ENCODE measurements around the gene FOLR3.
"Not testable (repeated sequence)": the region's sequence is repeated elsewhere in the genome, so short reads cannot be mapped to it uniquely, and the experiment has no call there.

The FOLR3 gene

DNA sequence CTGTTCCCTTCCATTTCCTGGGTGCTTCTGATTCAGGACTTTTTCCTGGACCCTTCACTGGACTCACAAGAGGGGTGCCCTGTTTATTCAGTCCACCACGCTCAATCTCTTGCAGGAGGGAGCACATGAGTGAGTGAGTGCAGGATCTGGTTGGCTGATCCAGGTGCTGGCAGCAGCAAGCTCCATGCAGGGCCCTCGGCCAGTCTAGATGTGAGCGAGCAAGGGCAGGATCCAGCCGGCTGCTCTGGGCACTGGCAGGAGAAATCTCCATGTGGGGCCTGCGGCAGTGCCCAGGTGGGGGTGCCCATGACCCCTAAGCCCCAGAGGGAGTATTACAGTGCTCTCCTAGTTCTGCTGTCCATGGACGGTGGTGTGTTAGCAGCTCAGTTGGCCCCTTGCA lies 11.5 kb upstream of the FOLR3 start:
- DNase-seq = no peak

DNA sequence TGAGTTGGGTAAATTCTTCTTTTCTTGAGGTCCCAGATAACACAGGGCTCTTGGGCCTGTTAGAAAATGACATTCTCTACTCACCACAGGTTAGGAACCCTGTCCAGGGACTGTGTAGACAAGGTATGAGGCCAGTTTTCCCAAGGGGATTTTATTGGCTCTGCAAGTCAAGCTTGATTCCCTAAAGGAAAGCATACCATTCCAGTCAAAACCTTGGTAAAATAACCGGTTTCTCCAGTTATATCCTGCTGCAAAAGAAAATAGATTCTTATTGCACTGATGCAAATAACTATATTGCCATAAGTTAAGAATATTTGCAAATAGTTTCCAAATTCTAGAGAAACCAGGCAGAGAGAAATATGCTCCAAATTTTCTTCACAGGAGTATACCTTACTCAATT lies 9.6 kb upstream of the FOLR3 start:
- DNase-seq = no peak

DNA sequence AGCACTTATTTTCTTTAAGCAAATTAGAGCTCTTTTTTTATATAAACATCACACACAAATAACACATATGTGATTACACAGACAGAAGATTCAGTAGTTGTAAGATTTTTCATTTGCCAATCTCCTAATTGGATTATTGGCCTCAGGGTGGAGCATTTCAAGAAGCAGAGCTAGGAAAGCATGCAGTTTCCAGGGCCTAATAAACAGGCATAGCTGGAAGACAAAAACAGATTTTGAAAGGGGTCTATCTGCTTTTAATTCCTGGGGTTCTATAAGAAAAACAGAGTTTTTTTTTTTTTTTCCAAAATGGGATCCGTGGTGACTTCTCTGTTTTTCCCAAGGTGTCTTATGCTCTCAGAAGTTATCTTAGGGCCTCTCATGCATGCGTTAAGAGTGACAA lies 7.6 kb upstream of the FOLR3 start:
- DNase-seq = no peak

DNA sequence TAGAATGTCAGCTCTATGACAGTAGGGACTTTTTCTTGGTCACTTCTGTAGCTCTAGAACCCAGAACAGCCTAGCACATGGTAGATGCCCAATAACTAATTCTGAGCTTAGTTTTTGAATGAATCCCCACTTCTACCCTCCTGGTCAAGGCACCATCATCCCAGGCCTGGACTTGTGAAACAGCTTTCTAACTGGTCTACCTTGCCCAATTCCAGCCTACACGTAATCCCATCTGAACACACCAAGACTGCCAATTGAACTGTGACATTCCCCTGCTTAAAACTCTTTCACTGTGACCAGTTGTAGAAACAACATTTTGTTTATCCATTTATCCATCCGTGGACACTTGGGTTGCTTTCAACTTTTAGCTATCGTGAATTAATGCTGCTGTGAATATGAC lies 6.1 kb upstream of the FOLR3 start:
- no peak for DNase-seq

DNA sequence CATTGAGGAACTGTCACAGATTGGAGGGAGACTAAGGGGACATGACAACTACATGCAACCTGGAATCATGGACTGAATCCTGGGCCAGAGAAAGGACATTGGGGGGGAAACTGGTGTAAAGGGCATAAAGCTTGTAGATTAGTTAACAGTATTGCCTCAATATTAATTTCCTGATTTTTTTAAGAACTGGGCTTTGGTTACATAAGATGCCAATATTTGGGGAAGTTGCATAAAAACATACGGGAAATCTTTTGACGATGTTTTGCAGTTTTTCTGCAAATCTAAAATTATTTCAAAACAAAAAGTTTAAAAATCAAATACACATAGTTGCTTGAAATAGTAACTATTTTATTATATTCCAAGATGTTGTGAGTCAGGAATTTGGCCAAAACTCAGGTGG lies 2.9 kb upstream of the FOLR3 start:
- DNase-seq = no peak

DNA sequence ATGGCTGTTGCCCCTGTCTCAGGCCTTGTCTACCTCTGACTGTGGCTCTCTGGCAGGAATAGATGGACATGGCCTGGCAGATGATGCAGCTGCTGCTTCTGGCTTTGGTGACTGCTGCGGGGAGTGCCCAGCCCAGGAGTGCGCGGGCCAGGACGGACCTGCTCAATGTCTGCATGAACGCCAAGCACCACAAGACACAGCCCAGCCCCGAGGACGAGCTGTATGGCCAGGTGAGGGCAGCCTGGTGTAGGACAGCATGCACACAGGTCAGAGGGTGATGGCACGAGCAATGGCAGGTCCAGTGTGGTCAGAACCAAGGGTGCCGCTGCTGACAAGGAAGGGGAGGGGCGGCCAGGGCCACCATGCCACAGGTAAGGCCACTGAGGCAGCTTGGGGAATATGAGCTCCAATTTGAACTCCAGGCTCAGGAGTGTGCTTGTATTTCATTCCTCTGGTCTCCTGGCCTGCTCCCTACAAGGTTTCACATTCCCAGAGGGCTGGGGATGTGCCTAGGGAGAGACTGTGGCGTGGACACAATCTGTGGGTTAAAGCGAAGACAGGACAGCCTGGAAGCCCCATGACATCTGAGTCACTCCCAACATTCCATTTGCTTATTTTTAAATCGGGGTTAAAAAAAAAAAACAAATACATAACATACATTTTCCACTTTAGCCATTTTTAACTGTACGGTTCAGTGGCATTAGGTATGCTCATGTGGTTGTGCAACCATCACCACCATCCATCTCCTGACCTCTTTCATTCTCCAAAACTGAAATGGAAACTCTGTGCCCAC lies 562 bp downstream of the FOLR3 start:
- no peak for DNase-seq

DNA sequence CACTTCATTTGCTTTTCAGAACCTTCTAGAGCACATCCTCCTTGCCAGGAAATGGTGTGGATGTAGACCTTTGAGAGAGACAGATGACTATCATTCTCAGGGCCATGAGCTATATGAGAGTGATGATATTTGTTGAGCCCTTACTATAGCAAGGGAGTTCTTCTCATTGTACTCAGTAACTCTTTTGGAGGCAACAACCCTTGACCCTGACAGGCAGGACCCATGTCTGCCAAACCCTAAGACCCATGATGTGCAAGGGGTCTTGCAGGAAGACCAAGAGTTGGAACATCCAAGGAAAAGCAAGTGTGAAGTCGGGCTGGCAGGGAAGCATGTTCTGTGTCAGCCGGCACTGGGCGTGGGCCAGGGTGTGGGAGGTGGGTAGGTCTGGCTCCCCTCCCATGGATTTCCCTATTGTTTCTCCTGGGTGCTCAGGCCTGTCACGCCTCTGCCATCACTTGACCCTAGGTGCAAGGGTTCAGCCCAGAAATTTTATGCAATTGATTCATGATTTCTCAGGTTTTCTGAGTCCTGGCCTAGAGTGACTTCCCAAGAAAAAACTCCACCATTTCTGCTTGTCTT lies 1.2 kb downstream of the FOLR3 start:
- DNase-seq = no peak

DNA sequence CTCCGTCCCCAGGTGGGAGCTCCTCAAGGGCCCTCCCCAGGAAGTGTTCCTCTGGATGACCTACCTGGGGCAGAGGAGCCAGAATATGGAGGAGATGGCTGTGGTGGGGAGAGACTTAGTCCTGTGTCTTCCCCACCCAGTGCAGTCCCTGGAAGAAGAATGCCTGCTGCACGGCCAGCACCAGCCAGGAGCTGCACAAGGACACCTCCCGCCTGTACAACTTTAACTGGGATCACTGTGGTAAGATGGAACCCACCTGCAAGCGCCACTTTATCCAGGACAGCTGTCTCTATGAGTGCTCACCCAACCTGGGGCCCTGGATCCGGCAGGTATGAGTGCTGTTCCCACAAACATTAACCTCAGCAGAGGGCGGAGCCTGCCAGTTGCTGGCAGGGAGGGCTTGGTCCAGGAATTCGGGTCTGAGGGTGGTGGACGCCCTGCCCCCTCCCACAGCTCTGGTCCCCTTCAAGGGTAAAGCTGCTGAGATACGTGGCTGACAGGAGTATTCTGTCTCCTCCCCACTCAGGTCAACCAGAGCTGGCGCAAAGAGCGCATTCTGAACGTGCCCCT lies 3.4 kb downstream of the FOLR3 start:
- DNase-seq = no peak

DNA sequence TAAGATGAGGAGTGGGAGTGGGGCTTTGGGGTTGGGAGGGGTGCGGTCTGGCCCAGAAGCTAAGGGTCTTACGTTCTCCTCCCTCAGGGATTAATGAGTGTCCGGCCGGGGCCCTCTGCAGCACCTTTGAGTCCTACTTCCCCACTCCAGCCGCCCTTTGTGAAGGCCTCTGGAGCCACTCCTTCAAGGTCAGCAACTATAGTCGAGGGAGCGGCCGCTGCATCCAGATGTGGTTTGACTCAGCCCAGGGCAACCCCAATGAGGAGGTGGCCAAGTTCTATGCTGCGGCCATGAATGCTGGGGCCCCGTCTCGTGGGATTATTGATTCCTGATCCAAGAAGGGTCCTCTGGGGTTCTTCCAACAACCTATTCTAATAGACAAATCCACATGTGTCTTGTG lies 4.0 kb downstream of the FOLR3 start:
- no peak for DNase-seq

DNA sequence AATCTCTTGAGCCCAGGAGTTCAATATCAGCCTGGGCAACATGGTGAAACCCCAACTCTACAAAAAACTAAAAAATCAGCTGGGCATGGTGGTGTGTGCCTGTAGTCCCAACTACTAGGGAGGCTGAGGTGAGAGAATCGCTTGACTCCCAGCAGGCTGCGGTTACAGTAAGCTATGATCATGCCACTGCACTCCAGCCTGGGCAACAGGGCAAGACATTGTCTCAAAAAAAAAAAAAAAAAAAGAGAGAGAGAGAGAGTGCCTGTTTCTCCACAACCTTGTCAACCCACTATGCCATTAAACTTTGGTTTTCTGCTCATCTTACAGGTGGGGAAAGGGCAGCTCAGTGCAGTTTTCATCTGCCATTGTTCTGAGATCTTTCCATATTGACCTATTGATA lies 5.1 kb downstream of the FOLR3 start:
- no peak for DNase-seq

DNA sequence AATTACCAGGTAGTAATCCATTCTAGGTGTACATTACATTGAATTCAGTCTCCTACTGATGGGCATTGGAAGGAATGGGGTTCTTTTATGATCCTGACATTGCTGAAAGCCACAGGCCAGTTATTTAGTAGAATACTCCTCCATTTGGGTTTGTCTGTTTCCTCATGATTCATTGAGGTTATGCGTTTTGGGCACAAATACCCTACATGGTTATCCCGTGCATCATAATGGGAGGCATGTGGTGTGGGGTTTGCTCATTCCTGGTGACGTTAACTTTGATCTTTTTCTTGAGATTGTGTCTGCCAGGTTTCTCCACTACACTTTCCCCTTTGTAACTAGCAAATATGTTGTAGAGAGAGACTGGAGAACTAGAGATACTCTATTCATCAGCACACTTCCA lies 5.5 kb downstream of the FOLR3 start:
- DNase-seq = no peak

DNA sequence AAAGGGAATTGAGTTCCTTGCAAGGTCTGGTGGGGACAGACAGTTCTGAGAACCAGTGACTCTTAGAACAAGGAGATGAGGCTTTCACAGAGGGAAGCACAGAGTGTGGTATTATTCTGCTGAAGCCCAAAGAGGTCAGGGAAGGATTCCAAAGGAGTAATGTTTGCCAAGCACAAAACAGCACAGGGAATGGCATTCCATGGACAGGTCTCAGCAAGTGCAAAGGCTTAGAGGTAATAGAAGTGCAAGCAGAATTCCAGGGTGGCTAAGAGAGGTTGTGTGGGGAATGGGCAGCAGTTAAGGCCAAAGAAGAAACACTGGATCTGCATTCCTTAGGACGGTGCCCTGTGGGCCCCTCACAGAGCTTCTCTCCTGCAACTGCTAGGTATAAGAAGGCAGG lies 6.6 kb downstream of the FOLR3 start:
- DNase-seq = not testable (repeated sequence)

DNA sequence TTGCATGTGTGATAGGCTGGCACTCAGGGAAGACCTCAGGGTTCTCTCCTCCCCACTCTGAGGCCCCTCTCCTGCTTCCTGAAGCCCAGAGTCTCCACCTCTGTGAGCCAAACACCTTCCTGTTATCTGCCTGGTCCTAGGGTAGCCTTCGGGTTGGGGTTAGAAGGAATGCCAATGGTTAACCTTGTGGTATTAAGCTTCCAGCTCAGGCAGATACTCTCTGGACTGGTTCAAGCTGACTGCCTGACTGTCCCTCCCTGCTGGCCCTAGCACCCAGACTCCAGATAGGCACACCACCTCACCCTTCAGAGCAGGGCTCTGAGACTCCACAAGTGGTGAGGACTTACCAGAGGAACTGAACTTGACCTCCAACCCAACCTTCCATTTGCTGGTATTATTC lies 7.0 kb downstream of the FOLR3 start:
- not testable (repeated sequence) for DNase-seq

DNA sequence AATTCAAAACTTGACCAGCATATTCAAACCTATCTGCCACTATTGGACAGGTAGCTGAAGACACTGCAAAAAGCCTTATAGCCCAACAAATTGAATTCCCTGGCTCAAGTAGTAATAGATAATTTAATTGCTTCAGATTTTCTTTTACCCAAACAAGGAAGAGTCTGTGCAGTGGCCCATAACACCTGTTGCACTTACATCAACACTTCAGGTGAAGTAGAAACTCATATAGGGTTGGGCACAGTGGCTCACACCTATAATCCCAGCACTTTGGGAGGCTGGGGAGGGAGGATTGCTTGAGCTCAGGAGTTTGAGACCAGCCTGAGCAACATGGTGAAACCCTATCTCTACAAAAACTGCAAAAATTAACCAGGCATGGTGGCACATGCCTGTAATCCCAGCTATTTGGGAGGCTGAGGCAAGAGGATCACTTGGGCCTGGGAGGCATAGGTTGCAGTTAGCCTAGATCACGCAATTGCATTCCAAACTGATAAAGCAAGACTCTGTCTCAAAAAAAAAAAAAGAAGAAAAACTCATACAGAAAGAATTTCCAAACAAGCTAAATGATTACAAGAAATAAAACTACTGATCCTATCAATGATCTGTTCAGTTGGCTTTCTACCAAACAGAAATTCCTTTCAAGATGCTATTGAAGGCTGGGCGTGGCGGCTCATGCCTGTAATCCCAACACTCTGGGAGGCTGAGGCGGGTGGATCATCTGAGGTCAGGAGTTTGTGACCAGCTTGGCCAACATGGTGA lies 9.5 kb downstream of the FOLR3 start:
- no peak for DNase-seq

DNA sequence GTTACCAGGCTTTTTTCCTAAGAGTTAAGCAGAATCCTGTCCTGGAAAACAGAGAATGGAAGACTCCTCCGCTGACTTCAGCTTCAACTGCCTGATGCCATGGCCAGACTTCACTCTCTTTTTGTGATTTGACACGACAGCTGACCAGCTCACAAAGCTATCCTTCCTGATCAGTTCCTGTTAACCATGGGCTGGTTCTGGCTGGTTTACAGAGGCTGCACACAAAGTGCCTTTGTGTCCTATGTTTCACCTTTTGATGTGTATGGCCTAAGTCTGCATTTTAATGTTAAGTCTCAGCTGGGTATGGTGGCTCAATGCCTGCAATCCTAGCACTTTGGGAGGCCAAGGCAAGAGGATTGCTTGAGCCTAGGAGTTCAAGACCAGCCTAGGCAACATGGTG lies 11.1 kb downstream of the FOLR3 start:
- DNase-seq = no peak

DNA sequence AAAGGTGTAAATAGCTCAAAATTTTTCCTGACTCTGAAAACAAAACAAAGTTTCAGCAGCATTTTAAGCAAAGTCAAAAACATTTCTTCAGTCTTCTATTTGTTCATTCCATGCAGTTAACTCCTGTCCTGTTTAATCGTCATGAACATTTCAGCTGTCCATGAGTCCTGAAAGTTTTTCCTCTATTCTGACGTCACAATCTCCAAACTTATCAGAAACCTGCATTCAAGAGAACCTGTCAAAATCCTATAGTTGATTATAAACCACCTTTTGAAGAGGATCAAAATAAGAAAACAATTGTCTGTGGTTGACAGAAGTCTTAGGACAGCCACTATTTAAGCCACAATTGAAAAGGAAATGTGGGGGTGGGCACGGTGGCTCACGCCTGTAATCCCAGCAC lies 15.4 kb downstream of the FOLR3 start:
- DNase-seq = no peak

DNA sequence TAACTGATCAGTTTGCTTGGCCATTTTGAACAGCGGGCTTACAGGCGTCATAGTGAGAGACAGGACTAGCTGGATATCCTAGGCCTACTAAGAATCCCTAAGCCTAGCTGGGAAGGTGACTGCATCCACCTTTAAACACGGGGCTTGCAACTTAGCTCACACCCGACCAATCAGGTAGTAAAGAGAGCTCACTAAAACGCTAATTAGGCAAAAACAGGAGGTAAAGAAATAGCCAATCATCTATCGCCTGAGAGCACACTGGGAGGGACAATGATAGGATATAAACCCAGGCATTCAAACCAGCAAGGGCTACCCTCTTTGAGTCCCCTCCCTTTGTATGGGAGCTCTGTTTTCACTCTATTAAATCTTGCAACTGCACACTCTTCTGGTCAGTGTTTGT lies 18.3 kb downstream of the FOLR3 start:
- DNase-seq = not testable (repeated sequence)

DNA sequence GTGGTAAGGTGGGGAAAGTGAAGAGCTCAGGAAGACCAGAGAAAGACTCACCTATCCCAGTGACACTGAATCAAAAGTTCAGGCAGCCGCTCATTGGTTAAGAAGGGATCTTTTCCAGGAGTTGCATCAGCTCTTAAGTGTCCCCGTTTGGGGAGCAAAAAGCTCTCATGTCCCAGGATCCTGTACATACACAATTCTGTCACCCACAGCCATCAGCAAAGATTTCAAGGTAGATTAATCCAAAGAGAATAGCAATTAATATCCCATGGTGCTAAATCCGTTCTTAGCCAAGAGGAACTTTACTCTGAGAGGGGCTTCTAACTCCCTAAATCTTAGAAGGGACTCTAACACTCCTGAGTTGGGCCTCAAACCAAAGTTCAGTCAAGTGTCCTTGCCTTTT lies 19.3 kb downstream of the FOLR3 start:
- DNase-seq = no peak

DNA sequence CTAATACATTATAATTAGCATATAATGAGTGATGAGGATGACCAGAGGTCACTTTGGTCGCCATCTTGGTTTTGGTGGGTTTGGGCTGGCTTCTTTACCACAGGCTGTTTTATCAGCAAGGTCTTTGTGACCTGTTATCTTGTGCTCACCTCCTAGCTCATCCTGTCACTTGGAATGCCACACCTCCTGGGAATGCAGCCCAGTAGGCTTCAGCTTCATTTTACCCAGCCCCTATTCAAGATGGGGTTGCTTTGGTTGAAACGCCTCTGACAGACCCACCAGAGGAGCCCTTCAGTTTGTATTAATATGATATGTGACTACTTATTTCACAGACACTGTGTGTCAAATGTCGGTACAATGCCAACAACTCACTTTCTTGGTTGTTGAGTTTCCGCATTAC lies 20.2 kb downstream of the FOLR3 start:
- no peak for DNase-seq

DNA sequence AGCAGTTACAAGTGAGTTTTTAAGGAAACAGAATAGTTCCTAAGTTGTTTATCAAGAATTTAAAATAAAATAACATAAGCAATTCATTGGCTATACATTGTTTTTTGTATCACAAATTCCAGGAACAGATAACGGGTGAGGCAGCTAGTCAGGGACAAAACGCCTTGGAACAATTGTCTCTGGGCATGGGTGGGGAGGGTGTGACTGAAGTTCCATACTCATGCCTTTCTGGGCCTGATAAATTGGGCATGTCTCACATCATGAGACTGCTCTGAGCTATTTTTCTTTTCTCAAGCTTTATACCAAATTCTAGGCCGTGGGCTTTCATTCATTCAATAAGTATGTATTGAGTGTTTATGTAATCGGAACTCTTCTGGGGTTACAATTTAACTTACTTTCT lies 21.6 kb downstream of the FOLR3 start:
- no peak for DNase-seq

DNA sequence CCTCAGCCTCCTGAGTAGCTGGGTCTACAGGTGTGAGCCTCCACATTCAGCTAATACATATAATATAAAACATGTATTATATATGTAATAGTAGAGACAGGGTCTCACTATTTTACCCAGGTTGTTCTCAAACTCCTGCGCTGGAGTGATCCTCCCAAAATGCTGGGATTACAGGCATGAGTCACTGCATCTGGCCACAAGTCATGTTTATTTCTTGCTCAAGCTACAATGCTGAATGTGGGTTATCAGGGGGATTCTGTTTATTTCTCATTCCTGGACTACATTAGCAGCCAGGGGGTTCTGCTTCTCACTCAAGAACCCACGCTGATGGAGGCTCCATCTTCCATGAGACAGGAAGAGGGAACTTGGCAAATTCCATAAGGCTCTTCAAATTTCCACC lies 24.8 kb downstream of the FOLR3 start:
- no peak for DNase-seq

DNA sequence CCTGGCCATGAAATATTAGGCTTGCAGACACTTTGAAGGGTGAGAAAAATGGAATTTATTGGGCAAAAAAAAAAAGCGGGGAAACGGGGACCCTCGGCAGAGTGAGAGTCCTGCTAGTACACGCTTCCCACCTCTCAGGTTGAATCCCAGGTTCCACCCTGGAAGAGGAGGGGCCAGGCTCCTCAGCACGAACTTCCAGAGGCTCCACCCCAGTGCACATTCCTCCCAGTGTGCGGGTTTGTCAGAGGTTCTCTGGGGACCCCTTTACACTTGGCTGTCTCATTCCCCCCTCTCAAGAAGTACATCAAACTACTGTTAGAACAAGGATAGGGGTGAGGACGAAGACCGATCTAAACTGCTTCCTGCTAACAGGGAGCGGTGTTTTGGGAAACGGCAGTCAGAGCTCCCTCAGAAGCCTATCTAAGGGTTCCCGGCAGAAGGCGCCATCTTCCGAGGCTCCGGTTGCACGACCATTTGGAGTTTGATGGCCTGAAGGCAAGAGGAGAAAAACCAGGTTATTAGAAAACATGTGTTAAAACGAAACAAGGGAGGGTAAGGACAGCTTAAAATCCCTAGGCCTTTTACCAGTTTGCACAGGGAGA lies 27.5 kb downstream of the FOLR3 start:
- DNase-seq = no peak

DNA sequence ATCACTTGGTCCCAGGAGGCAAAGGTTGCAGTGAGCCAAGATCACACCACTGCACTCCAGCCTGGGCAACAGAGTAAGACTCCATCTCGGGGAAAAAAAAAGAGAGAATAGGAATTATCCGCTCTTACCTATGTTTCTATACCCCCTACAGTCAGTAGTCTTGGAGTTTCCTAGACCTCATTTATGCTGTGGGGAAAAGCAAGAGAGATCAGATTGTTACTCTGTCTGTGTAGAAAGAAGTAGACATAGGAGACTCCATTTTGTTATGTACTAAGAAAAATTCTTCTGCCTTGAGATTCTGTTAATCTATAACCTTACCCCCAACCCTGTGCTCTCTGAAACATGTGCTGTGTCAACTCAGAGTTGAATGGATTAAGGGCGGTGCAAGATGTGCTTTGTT lies 28.7 kb downstream of the FOLR3 start:
- not testable (repeated sequence) for DNase-seq

All from bone marrow (tissue), 2 donors.